ENCODE measurements around the gene TCF12. TPM values are rescaled to one million over a fixed set of nuclear protein-coding genes. Genes with fewer than 3 reads are reported as not detected.

TCF12 gene
- polyA plus RNA-seq, 3 donors = 15.8 to 52.5 (median 27.6) TPM

DNA sequence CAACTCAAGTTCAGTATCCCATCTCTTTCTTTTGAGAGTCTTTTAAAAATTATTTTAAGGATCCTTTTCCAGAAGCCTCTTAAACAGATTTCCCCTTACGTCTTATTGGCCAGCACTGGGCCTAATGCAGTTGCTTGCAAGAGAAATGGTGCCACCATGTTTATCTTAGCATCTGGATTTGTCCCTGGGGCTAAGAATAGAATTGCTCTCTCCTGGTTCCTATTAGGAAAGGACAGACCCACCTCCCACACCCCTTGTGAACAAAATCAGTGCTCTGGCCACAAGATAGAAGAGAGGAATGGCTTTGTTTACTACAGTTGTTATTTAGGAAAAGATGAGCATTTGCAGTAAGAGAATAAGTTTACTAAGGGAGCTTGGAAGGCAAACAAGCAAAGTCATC is 329.6 kb downstream of the TCF12 start:
- H3K79me2 ChIP-seq (ENCODE audit: insufficient read depth, low read length) = no peaks in the 10 kb centered on the region
- H3K4me1 ChIP-seq (ENCODE audit: control insufficient read depth in 1 of 2, insufficient read depth in 2 of 2, low read length in 2 of 2) = peaks cover 16 to 17% of the 10 kb centered on the region in 2 donors
- H3K4me3 Mint-ChIP-seq = no peak overlapping the region
- no peaks in the 10 kb centered on the region for H3K27me3 Mint-ChIP-seq (ENCODE audit: low read depth in 3 of 3)
- no peaks in the 10 kb centered on the region for H3K9me3 ChIP-seq (replicated peaks in 1 of 2; ENCODE audit: control insufficient read depth in 1 of 2, insufficient read depth in 1 of 2, low read length in 2 of 2)
- no peaks in the 10 kb centered on the region for H3K27me3 ChIP-seq (ENCODE audit: control insufficient read depth in 2 of 2, insufficient read depth in 2 of 2, low read length in 2 of 2)
- no peak for TF ChIP-seq CTCF (IDR thresholded peaks at IDR 0.05)
- H3K36me3 ChIP-seq (replicated peaks in 1 of 2; ENCODE audit: control insufficient read depth in 1 of 2, insufficient read depth in 2 of 2, low read length in 2 of 2) = peaks cover 6 to 58% of the 10 kb centered on the region in 2 donors
- H3K9ac ChIP-seq (ENCODE audit: insufficient read depth, low read length, poor library complexity, severe bottlenecking) = no peak overlapping the region
- peaks cover 20% of the 10 kb centered on the region for H3K4me1 Mint-ChIP-seq
- no peak for DNase-seq
- H2AFZ ChIP-seq (ENCODE audit: insufficient read depth, low read depth, low read length, poor library complexity, severe bottlenecking) = no peak overlapping the region
- no peak overlapping the region for H3K27ac ChIP-seq (ENCODE audit: low read depth in 1 of 2, low read length in 2 of 2)
- no peaks in the 10 kb centered on the region for H4K20me1 ChIP-seq (ENCODE audit: insufficient read depth, low read length)
- H3K36me3 Mint-ChIP-seq = peaks cover 32 to 39% of the 10 kb centered on the region in 2 donors
- WGBS (ENCODE audit: insufficient coverage) = 100% methylated on average over 1 of the region's 1 CpG
- H3K27ac Mint-ChIP-seq = no peak overlapping the region
- peaks cover 0 to 1% (median 0%) of the 10 kb centered on the region in 7 donors for H3K9me3 Mint-ChIP-seq
- no peak overlapping the region for H3K4me3 ChIP-seq (replicated peaks in 1 of 3; ENCODE audit: low read depth in 2 of 3, low read length in 3 of 3)
- intact Hi-C loops (cut with micrococcal nuclease) = no loop called here
- no peak overlapping the region for H3K4me2 ChIP-seq (replicated peaks; ENCODE audit: extremely low read depth, low read length, poor library complexity, severe bottlenecking)

GRCh38 chr15:57251308-57251707 is 332.9 kb downstream of the TCF12 start:
- peaks cover 39 to 51% of the 10 kb centered on the region in 2 donors for H3K36me3 Mint-ChIP-seq
- H3K9me3 Mint-ChIP-seq = peaks cover 0 to 1% (median 0%) of the 10 kb centered on the region in 7 donors
- H4K20me1 ChIP-seq (ENCODE audit: insufficient read depth, low read length) = no peaks in the 10 kb centered on the region
- peaks cover 1 to 2% of the 10 kb centered on the region in 2 donors for H3K4me1 ChIP-seq (ENCODE audit: control insufficient read depth in 1 of 2, insufficient read depth in 2 of 2, low read length in 2 of 2)
- no peaks in the 10 kb centered on the region for H3K27me3 Mint-ChIP-seq (ENCODE audit: low read depth in 3 of 3)
- peaks cover 6% of the 10 kb centered on the region for H3K4me1 Mint-ChIP-seq
- no peak overlapping the region for H3K4me3 ChIP-seq (replicated peaks in 1 of 3; ENCODE audit: low read depth in 2 of 3, low read length in 3 of 3)
- H2AFZ ChIP-seq (ENCODE audit: insufficient read depth, low read depth, low read length, poor library complexity, severe bottlenecking) = no peak overlapping the region
- no peaks in the 10 kb centered on the region for H3K27me3 ChIP-seq (ENCODE audit: control insufficient read depth in 2 of 2, insufficient read depth in 2 of 2, low read length in 2 of 2)
- no peak for TF ChIP-seq CTCF (IDR thresholded peaks at IDR 0.05)
- H3K4me3 Mint-ChIP-seq = no peak overlapping the region
- no peak overlapping the region for H3K9ac ChIP-seq (ENCODE audit: insufficient read depth, low read length, poor library complexity, severe bottlenecking)
- no peaks in the 10 kb centered on the region for H3K9me3 ChIP-seq (replicated peaks in 1 of 2; ENCODE audit: control insufficient read depth in 1 of 2, insufficient read depth in 1 of 2, low read length in 2 of 2)
- intact Hi-C loops (cut with micrococcal nuclease) = no loop called here
- DNase-seq = no peak
- peak overlapping the region in 1 of 7 donors; percentile 14 for H3K27ac Mint-ChIP-seq
- H3K36me3 ChIP-seq (replicated peaks in 1 of 2; ENCODE audit: control insufficient read depth in 1 of 2, insufficient read depth in 2 of 2, low read length in 2 of 2) = peaks cover 24 to 74% of the 10 kb centered on the region in 2 donors
- H3K79me2 ChIP-seq (ENCODE audit: insufficient read depth, low read length) = no peaks in the 10 kb centered on the region
- no peak overlapping the region for H3K4me2 ChIP-seq (replicated peaks; ENCODE audit: extremely low read depth, low read length, poor library complexity, severe bottlenecking)
- H3K27ac ChIP-seq (ENCODE audit: low read depth in 1 of 2, low read length in 2 of 2) = no peak overlapping the region

All from CD14-positive monocyte (primary cell).